ENCODE data around the gene SERTAD3.

The SERTAD3 gene, protein sequence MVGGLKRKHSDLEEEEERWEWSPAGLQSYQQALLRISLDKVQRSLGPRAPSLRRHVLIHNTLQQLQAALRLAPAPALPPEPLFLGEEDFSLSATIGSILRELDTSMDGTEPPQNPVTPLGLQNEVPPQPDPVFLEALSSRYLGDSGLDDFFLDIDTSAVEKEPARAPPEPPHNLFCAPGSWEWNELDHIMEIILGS

DNA sequence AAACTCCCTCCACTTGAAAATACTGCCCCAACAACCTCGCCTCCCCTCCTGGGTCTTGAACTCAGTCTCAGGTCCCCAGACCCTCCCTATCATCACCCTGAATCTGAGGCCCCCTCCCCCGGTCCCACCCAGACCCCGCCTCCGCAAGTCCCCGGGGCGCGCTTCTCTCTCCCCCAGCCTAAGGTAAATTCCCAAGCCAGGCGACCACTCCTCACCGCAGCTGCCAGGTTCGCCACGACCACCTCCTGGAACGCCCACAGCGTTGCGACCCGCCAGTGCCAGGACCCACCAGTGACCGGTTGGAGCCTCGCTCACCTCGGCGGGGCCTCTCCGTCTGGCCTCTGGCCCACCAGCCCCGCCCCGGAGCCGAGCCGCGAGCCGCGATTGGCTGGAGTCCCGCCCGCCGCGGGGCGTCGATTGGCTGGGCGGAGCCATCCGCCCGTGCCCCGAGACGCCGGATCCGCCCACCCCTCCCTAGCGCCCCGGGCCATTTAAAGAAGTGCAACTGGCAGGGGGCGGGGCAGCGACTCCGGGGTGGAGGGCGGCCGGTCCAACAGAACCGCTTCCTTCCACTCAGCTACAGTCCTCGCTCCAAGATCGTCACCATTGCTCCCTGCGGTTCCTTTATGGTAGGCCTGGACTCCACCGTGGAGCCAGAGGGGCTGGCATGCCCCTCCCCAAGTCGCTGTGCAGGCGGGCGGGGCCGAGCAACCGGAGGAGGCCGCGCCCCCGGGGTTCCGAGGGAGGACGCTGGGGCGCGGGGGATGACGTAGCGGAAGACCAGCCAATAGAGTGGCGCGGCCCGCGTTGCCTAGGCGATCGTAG lies at the start of gene SERTAD3:
Gene SERTAD3 (minus strand): TSS at position 336 of the 825 bp plus-strand sequence. CDS start 2,255 bp downstream, outside the sequence.
- peak; percentile 94 for DNase-seq (ENCODE audit: low read depth)

DNA sequence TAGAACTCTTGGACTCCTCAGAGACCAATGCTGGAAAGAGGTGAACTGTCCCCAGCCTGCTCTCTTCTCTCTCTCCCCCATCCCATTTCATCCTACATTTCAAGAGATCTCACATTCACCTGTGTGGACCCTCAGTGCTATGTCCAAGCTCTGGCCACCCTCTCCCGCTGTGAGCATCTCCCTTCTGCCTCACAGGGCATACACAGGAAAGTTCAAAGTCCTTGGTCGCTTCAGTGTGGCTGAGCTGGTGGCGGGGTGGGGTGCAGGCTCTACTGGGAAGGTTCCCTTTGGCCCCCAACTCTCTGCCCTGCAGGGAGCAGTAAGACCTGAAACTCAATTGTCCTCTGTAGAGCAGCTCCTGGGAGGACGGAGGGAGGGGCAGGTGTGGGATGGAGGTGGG lies 49.6 kb upstream of the SERTAD3 start:
- DNase-seq (ENCODE audit: low read depth), result no peak

DNA sequence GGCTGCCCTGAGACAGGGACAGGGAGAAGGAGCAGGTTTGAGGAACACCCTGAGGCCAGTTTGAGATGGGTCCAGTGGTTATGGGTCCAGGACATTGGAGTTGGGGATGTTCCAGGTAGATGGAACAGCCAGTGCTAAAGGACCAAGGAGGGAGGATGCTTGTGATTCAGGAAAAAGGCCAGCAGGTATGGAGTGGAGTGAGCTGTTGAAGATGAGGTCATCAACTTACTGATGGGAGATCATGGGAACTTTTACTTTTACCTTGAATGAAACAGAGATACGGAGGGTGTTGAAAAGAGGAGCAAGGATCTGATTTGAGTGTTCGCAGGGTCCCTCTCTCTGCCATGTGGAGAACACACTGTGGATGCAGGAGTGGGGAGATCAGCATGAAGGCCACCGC lies 48.1 kb upstream of the SERTAD3 start:
- no peak for DNase-seq (ENCODE audit: low read depth)

DNA sequence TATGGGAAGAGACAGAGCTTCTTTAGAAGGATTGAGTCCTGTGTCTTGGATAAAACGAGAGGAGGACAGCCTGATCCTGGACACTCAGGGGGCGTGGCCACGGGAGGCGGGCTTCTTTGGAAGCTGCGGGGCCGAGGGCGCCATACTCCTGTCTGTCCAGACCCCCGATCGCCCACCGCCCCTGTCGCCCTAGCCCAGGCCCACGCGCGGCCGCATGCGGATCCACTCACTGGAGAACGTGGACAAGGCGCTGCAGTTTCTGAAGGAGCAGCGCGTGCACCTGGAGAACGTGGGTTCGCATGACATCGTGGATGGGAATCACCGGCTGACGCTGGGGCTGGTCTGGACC lies 45.7 kb upstream of the SERTAD3 start:
- no peak for DNase-seq (ENCODE audit: low read depth)

DNA sequence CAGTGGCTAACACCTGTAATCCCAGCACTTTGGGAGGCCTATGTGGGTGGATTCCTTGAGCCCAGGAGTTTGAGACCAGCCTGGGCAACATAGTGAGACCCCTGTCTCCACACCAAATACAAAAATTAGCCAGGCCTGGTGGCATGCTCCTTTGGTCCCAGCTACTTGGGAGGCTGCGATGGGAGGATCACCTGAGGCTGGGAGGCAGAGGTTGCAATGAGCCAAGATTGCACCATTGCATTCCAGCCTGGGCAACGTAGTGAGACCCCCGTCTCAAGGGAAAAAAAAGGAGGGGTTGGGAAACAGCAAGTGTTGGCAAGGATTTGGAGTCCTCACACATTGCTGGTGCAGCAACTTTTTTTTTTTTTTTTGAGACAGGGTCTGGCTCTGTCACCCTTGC lies 41.9 kb upstream of the SERTAD3 start:
- DNase-seq (ENCODE audit: low read depth), result no peak

DNA sequence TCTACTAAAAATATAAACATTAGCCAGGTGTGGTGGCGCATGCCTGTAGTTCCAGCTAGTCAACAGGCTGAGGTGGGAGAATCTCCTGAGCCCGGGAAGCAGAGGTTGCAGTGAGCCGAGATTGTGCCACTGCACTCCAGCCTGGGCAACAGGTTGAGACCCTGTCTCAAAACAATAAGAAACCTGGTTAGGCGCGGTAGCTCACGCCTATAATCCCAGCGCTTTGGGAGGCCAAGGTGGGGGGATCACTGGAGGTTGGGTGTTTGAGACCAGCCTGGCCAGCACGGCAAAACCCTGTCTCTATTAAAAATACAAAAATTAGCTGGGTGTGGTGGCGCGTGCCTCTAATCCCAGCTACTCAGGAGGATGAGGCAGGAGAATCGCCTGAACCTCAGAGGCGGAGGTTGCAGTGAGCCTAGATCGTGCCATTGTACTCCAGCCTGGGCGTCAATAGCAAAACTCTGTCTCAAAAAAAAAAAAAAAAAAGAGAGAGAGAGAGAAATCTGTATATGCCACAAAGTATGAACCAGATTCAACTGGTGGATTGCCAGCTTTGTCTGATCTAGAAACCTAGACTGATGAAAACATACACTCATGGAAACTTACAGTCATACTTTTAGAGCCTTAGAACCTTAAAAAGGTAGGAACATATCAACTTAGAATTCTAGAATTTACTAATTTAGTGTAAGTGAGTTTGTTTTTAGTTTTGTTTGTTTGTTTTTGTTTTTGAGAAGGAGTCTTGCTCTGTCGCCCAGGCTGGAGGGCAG lies 31.9 kb upstream of the SERTAD3 start:
- peak; percentile 25 for DNase-seq (ENCODE audit: low read depth)

DNA sequence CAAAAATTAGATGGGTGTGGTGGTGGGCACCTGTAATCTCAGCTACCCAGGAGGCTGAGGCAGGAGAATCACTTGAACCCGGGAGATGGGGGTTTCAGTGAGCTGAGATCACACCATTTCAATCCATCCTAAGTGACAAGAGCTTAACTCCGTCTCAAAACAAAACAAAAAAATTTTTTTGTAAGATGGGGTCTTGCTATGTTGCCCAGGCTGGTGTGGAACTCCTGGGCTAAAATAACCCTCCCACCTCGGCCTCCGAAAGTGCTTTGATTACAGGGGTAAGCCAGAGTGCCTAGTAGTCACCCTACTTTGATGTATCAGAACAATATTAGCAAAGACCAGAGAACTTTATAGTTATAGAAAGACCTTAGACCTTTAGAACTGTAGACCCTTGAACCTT lies 30.6 kb upstream of the SERTAD3 start:
- DNase-seq (ENCODE audit: low read depth), result no peak

DNA sequence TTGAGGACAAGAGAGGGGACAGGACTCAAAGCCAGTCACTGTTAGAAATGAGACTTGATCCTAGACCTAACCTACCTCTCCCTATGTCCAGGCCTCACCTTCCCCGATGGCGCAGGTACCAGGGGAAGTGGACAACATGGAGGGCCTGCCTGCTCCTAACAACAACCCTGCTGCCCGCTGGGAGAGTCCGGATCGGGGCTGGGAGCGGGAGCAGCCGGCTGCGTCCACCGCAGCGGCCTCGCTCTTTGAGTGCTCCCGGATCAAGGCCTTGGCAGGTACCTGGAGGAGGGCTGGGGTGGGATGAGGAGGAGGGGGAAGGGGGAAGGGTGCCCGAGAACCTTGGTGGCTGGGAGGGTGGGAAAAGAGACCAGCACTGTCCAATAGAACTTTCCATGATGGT lies 28.4 kb upstream of the SERTAD3 start:
- no peak for DNase-seq (ENCODE audit: low read depth)

DNA sequence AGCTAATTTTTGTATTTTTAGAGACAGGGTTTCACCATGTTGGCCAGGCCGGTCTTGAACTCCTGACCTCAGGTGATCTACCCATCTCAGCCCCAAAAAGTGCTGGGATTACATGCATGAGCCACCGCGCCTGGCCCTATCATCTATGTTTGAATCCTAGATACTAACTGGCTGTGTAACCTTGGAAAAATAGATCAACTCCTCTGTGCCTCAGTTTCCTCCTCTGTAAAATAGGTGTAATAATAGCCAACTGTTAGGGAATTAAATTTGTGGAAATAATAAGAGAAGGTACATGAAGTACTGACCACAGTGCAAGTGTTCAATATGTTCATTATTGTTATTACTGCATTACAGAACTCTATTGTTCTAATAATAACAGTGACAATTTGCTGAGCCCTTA lies 27.0 kb upstream of the SERTAD3 start:
- no peak for DNase-seq (ENCODE audit: low read depth)

DNA sequence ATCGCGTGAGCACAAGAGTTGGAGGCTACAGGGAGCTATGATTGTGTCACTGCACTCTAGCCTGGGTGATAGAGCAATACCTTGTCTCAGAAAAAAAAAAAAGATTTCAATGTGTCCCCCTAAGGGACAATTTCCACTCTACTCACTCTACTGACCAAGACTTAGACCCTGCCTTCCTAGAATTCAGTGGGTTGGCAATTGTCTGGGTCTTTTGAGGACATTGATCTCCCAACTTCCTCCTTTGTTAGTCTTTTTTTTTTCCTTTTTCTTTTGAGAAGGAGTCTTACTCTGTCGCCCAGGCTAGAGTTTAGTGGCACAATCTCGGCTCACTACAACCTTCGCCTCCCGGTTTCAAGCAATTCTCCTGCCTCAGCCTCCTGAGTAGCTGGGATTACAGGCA lies 24.9 kb upstream of the SERTAD3 start:
- no peak for DNase-seq (ENCODE audit: low read depth)

DNA sequence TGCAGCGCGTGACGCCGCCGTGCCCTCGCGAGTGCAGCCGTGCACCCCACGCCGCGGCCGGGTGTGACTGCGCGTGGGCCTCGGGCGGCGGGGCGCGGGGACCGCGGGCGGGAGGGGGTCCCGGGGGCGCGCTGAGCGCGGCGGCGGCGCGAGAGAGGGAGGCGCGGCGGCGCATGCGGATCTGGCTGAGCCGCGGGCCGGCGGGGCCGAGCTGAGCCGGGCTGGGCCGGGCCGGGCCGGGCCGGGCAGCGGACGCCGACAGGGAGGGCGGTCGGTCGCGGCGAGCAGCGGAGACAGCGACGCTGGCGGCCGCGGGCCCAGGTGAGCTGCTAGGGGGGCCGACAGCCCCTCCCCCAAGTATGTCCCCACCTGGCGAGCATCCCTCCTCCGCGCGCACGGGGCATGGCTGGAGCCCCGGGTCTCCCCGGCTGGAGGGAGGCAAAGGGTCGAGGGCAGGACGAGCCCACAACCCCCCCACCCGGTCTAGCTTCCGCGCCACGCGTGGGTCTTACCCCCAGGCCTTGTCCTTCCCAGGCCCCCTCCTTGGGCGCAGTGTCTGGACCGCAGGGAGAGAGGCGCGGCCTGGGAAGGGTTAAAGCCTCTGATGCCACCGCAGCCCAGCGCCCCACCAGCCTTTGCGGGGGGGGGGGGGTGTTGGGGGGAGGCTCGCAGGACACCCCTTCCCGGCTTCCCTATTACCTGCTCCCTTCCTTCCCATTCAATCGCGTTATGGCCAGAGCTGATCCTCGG lies 23.0 kb upstream of the SERTAD3 start, which contains the start of gene SPTBN4:
Gene SPTBN4 (plus strand): TSS at position 17 of the 750 bp plus-strand sequence. CDS start 5,621 bp downstream, outside the sequence.
- no peak for DNase-seq (ENCODE audit: low read depth)

DNA sequence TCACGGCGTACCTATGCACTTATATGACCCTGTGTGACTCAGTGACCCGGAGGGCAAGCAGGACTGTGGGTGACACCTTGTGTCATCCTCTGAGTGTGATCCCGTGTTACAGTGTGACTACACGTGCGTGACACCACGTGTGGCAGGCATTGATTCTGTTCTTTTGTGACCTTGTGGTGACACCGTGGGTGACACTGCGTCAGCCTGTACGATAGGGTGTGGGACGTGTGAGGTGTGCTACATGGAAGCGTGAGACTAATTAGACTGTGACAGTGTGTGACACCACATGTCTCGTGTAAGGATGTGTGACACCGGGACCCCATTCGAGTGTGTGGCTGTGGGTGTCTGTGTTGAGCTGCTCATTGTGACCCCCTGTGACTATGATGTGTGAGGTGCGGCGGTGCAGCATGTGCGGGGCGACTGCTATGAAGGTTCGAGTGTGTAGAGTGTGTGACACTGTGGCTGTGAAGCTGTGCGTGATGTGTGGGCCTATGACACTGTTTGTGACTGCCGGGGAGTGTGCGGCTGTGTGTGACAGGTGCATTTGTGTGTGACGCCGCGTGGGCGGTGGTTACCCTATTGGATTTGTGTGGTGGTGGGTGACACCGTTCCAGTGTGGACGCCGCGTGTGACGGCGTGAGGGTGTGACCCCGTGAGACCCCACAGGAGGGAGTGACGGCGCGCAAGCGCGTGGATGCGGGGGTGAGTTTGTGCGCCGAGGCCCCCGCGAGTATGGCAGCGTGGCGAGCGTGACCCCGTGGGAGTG lies 22.3 kb upstream of the SERTAD3 start:
- no peak for DNase-seq (ENCODE audit: low read depth)

DNA sequence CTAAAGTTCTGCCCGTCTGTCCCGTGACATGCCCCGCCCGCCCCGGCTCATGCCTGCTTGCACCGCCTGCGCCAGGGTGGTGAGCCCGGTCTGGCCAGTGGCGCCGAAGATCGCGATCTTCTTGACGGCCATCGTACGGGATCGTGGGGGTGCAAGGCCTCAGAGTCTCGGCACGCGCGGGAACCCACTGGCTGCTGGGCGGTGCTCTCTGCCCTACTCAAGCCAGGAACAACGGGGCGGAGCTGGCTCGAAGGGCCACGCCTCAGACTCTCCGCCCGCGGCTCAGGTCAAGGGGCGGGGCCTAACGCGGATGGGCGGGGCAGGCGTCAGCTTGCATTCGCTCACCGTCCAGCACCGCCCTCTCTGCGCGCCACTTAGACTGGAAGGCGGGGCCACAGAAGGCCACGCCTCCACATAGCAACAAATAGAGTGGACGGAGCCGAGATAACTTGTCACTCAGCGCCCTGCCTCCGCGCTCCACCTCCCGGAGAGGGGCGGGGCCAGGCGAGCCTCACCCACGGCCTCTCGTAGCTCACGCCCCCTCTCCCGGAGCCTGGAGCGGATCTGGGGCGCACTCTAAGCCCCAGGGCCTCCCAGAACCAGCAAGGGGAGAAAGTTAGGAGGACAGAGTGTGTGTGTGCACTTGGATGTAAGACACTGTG lies 21.6 kb upstream of the SERTAD3 start, which contains the start of gene BLVRB:
Gene BLVRB (minus strand): TSS at position 189 of the 662 bp plus-strand sequence. CDS start 57 bp downstream, at position 132.
- peak; percentile 99 for DNase-seq (ENCODE audit: low read depth)

DNA sequence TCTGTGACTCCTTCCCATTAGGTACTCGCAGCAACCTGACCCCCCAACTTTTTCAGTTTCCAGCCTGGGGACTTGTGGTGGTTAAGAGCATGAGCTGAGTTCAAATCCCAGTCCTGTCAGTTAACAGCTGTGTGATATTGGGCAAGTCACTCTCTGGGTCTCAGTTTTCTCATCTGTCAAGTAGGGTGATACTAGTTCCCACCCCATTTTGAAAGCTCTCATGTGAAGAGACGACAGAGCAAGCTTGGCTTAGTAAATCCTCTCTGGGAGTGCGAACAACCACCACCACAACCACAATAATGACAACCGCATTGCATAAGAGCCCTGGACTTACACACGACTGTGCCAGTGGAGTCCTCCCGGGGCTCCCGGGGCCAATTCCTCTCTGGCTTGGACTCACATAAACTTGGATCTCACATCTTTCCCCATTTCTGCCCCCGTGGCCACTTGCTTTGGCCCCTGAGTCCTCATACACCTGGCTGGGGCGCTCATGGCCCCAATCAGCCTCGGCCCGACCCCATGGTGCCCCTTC lies 21.0 kb upstream of the SERTAD3 start:
- DNase-seq (ENCODE audit: low read depth), result peak; percentile 85

DNA sequence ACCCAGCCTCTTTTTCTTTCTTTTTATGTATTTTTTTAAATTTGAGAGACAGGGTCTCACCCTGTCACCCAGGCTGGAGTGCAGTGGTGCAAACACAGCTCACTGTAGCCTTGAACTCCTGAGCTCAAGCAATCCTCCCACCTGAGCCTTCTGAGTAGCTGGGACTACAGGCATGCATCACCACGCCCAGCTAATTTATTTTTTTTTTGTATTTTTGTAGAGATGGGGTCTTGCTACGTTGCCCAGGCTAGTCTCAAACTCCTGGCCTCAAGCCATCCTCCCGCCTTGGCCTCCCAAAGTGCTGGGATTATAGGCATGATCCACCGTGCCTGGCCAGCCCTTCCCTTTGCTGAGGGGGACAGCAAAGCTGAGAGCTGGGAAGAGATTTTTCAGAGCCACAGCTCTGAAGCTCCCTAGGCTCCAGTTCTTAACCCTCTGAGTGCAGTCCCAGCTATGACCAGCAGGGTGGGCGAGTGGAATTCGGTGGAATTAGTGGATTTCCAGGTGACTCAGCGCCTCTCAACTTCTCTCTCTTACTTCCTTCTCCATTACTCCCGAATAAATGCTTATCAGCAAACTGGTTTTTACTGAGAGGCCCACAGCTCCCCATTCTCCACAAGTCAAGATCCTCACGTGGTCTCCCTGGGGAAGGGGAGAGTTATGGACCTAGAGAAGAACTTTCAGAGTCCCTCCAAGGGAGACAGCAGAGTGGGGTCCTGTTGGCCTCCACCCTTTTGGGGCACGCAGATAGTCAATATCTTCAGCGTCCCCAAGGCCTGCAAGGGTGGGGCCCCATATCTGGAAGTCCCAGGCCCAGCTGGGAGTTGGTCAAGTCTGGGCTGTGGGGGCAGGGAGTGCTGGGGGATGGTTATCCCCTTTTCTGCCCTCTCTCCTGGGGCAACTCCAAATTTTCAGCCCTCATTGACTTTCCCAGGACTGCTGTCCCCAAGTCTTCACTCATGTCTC lies 20.2 kb upstream of the SERTAD3 start:
- peak; percentile 89 for DNase-seq (ENCODE audit: low read depth)

DNA sequence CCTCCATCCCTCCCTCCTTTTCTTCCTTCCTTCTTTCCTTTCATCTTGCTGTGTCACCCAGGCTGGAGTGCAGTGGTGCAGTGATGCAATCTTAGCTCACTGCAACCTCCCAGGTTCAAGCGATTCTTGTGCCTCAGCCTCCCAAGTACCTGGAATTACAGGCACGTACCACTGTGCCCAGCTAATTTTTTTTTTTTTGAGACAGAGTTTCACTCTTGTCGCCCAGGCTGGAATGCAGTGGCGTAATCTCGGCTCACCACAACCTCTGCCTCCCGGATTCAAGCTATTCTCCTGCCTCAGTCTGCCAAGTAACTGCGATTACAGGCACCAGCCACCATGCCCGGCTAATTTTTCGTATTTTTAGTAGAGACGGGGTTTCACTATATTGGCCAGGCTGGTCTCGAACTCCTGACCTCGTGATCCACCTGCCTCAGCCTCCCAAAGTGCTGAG lies 19.5 kb upstream of the SERTAD3 start:
- DNase-seq (ENCODE audit: low read depth), result peak; percentile 36

DNA sequence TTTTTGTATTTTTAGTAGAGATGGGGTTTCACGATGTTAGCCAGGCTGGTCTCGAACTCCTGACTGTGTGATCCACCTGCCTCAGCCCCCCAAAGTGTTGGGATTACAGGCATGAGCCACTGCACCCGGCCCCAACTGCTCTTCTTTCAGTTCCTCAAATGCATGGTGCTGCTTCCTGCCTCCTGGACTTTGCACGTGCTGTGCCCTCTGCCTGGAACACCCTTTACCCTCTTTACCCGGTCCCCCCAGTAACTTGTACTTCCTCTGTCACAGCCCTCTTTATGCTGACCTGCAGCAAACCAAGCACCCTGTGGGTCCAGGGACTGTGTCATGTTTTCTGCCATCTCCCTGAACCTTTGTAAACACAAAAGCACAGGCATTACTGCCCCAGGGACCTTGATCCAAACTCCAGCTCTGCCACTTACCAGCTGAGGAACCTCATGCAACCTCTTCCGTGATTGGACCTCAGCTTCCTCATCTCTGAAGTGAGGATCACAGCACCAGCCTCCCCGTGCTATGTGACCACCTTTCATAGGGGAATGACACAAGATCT lies 17.6 kb upstream of the SERTAD3 start:
- no peak for DNase-seq (ENCODE audit: low read depth)

DNA sequence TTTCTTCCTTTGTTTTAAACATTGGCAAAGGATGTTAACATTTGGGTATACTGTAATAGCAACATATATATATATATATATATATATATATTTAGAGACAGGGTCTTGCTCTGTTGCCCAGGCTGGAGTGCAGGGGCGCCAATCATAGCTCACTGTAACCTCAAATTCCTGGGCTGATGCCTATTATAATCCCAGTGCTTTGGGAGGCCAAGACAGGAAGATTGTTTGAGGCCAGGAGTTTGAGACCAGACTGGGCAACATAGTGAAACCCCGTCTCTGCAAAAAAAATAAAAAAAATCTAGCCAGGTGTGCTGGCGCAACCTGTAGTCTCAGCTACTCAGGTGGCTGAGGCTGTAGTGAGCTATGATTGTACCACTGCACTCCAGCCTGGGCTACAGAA lies 16.1 kb upstream of the SERTAD3 start:
- DNase-seq (ENCODE audit: low read depth), result no peak

DNA sequence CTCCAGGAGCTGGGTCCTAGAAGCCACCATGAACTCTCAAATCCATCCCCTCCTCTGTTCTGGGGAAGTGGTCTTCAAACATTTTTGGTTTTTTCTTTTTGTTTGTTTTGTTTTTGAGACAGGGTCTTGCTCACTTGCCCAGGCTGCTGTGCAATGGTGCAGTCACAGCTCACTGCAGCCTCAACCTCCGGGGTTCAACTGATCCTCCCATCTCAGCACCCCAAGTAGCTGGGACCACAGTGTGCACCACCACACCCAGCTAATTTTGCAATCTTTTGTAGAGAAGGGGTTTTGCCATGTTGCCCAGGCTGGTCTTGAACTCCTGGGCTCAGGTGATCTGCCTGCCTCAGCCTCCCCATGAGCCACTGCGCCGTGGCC lies 14.5 kb upstream of the SERTAD3 start:
- no peak for DNase-seq (ENCODE audit: low read depth)
